HepG2 (cell line): Measurements from ENCODE around the gene THRAP3. TPM values are rescaled to one million over a fixed set of nuclear protein-coding genes. Genes with fewer than 3 reads are reported as not detected.

Experiments
- GFI1 ChIP-seq: sonication (generic); formaldehyde crosslinking; IDR thresholded peaks from 2 replicates; pipeline ENCODE4 v1.5.0; 2020; ENCODE audit warnings: missing genetic modification reagents, mild to moderate bottlenecking, borderline replicate concordance
- HINFP ChIP-seq: sonication (generic); formaldehyde crosslinking; IDR thresholded peaks from 2 replicates; pipeline ENCODE4 v1.4.0; 2020; ENCODE audit warnings: low read depth, mild to moderate bottlenecking, missing genetic modification reagents
- HNRNPLL ChIP-seq: fragments of 200-400 bp; formaldehyde crosslinking; IDR thresholded peaks from 2 replicates; pipeline ENCODE4 v1.6.1; 2017; ENCODE audit warnings: mild to moderate bottlenecking, low read depth, low read length; ENCODE audit not compliant: poor library complexity, severe bottlenecking
- KDM2A ChIP-seq: sonication (generic); formaldehyde crosslinking; IDR thresholded peaks from 2 replicates; pipeline ENCODE4 v1.4.0; 2020; ENCODE audit warnings: low read depth, missing genetic modification reagents, borderline replicate concordance
- KDM3A ChIP-seq: IDR thresholded peaks from 2 replicates; pipeline ENCODE4 v1.6.1; 2018; ENCODE audit warnings: low read depth, missing compliant biosample characterization
- KLF15 ChIP-seq: sonication (generic); formaldehyde crosslinking; IDR thresholded peaks from 2 replicates; pipeline ENCODE4 v1.8.1; 2023; ENCODE audit warnings: borderline replicate concordance, mild to moderate bottlenecking, inconsistent platforms, missing genetic modification reagents, mixed read lengths
- KLF6 ChIP-seq: IDR thresholded peaks from 2 replicates; pipeline ENCODE4 v1.8.0; 2016; ENCODE audit warnings: missing biosample characterization, missing genetic modification reagents
- POLR2AphosphoS2 ChIP-seq: IDR thresholded peaks from 2 replicates; pipeline ENCODE4 v1.6.1; 2011; ENCODE audit warnings: low read depth, low read length, improper control_type of control experiment
- PRDM15 ChIP-seq: sonication (generic); formaldehyde crosslinking; IDR thresholded peaks from 2 replicates; pipeline ENCODE4 v1.4.0; 2020; ENCODE audit warnings: missing genetic modification reagents
- PRPF4 ChIP-seq: fragments of 200-400 bp; formaldehyde crosslinking; IDR thresholded peaks from 2 replicates; pipeline ENCODE4 v1.6.1; 2016; ENCODE audit warnings: low read length, low read depth; ENCODE audit not compliant: poor library complexity, severe bottlenecking
- TGIF2 ChIP-seq: IDR thresholded peaks from 2 replicates; pipeline ENCODE4 v1.6.1; 2016; ENCODE audit warnings: control low read depth, missing compliant biosample characterization
- ZNF431 ChIP-seq: sonication (generic); formaldehyde crosslinking; IDR thresholded peaks from 2 replicates; pipeline ENCODE4 v1.9.0; 2022; ENCODE audit warnings: missing genetic modification reagents, low read depth, mild to moderate bottlenecking, borderline replicate concordance
- polyA plus RNA-seq, 8 experiments: library from polyadenylated mRNA; depleted of rRNA in 3 of 8; stranded (reverse) in 7 of 8; unstranded in 1 of 8; fragments of >200 nt; fragmentation: Illumina TruSeq in 4 of 8; extraction: Trizol in 4 of 8; gene quantifications; 2 replicates each; pipeline versions ENCODE4 v1.2.1 to v1.2.3, GENCODE V29; 2011 to 2016; ENCODE audit warnings: low read depth in 4 of 8, missing spikeins in 1 of 8, mixed read lengths in 1 of 8; ENCODE audit not compliant: insufficient read depth in 1 of 8
- total RNA-seq, 5 experiments: library from RNA; depleted of rRNA; stranded (reverse); fragments of >200 nt; fragmentation: Illumina TruSeq; extraction: Trizol; gene quantifications; 2 replicates each; pipeline ENCODE4 v1.2.3, GENCODE V29; 2016; ENCODE audit warnings: low read depth in 1 of 5
- TF ChIP-seq, protein P1 (sequence below): sonication (generic); formaldehyde crosslinking; IDR thresholded peaks from 2 replicates; pipeline ENCODE4 v1.4.0; 2020; ENCODE audit warnings: missing genetic modification reagents
- TF ChIP-seq, protein P2 (sequence below): sonication (generic); formaldehyde crosslinking; IDR thresholded peaks from 2 replicates; pipeline ENCODE4 v1.8.0; 2022; ENCODE audit warnings: missing genetic modification reagents, mild to moderate bottlenecking, borderline replicate concordance
- TF ChIP-seq, protein P3 (sequence below): sonication (generic); formaldehyde crosslinking; IDR thresholded peaks from 2 replicates; pipeline ENCODE4 v1.4.0; 2020; ENCODE audit warnings: missing genetic modification reagents
- TF ChIP-seq, protein P4 (sequence below): sonication (generic); formaldehyde crosslinking; IDR thresholded peaks from 2 replicates; pipeline ENCODE4 v1.8.1; 2023; ENCODE audit warnings: mild to moderate bottlenecking, missing genetic modification reagents
- TF ChIP-seq, protein P5 (sequence below): sonication (generic); formaldehyde crosslinking; IDR thresholded peaks from 2 replicates; pipeline ENCODE4 v1.5.0; 2020; ENCODE audit warnings: missing genetic modification reagents

THRAP3 gene
- total and polyA plus RNA-seq, 2 of the 13 experiments (the other 11 are each of a cell fraction or from before 2014, with no cell fraction given): 45.0 to 92.6 TPM

- TF ChIP-seq HINFP (CRISPR knock-in tag) (no peak), ZNF431 (CRISPR knock-in tag) (no peak), TGIF2 (CRISPR knock-in tag) (no peak), KLF6 (CRISPR knock-in tag) (no peak), KDM3A (CRISPR knock-in tag) (no peak), PRPF4 (no peak), PRDM15 (CRISPR knock-in tag) (no peak), GFI1 (peak; percentile 45; the same call in 1 of the 2 replicates), HNRNPLL (no peak), KLF15 (CRISPR knock-in tag) (no peak), POLR2AphosphoS2 (no peak), KDM2A (CRISPR knock-in tag) (no peak)
- TF ChIP-seq, protein P1, sequence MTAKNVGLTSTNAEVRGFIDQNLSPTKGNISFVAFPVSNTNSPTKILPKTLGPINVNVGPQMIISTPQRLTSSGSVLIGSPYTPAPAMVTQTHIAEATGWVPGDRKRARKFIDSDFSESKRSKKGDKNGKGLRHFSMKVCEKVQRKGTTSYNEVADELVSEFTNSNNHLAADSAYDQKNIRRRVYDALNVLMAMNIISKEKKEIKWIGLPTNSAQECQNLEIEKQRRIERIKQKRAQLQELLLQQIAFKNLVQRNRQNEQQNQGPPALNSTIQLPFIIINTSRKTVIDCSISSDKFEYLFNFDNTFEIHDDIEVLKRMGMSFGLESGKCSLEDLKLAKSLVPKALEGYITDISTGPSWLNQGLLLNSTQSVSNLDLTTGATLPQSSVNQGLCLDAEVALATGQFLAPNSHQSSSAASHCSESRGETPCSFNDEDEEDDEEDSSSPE (CRISPR knock-in tag): no peak
- TF ChIP-seq, protein P2, sequence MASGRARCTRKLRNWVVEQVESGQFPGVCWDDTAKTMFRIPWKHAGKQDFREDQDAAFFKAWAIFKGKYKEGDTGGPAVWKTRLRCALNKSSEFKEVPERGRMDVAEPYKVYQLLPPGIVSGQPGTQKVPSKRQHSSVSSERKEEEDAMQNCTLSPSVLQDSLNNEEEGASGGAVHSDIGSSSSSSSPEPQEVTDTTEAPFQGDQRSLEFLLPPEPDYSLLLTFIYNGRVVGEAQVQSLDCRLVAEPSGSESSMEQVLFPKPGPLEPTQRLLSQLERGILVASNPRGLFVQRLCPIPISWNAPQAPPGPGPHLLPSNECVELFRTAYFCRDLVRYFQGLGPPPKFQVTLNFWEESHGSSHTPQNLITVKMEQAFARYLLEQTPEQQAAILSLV (CRISPR knock-in tag): no peak
- TF ChIP-seq, protein P3, sequence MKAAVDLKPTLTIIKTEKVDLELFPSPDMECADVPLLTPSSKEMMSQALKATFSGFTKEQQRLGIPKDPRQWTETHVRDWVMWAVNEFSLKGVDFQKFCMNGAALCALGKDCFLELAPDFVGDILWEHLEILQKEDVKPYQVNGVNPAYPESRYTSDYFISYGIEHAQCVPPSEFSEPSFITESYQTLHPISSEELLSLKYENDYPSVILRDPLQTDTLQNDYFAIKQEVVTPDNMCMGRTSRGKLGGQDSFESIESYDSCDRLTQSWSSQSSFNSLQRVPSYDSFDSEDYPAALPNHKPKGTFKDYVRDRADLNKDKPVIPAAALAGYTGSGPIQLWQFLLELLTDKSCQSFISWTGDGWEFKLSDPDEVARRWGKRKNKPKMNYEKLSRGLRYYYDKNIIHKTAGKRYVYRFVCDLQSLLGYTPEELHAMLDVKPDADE (CRISPR knock-in tag): no peak
- TF ChIP-seq, protein P4, sequence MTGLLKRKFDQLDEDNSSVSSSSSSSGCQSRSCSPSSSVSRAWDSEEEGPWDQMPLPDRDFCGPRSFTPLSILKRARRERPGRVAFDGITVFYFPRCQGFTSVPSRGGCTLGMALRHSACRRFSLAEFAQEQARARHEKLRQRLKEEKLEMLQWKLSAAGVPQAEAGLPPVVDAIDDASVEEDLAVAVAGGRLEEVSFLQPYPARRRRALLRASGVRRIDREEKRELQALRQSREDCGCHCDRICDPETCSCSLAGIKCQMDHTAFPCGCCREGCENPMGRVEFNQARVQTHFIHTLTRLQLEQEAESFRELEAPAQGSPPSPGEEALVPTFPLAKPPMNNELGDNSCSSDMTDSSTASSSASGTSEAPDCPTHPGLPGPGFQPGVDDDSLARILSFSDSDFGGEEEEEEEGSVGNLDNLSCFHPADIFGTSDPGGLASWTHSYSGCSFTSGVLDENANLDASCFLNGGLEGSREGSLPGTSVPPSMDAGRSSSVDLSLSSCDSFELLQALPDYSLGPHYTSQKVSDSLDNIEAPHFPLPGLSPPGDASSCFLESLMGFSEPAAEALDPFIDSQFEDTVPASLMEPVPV (CRISPR knock-in tag): no peak
- TF ChIP-seq, protein P5, sequence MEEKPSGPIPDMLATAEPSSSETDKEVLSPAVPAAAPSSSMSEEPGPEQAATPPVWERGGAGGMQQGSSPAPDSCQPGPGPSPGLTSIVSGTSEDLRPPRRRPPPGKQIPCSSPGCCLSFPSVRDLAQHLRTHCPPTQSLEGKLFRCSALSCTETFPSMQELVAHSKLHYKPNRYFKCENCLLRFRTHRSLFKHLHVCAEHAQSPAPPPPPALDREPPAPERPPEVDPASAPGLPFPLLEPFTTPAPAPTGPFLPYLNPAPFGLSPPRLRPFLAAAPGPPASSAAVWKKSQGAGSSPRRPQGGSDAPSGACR (CRISPR knock-in tag): no peak
Observed at GRCh38 chr1:36248250-36248894, 24.1 kb downstream of the THRAP3 start (continued).
